NCI-H1092 (cell line): Measurements from ENCODE around the gene ACP1.

Source experiments
- DNase-seq: peaks from one replicate; lab custom pipeline; 2025; lab: John Stamatoyannopoulos, UW

ACP1 gene

DNA sequence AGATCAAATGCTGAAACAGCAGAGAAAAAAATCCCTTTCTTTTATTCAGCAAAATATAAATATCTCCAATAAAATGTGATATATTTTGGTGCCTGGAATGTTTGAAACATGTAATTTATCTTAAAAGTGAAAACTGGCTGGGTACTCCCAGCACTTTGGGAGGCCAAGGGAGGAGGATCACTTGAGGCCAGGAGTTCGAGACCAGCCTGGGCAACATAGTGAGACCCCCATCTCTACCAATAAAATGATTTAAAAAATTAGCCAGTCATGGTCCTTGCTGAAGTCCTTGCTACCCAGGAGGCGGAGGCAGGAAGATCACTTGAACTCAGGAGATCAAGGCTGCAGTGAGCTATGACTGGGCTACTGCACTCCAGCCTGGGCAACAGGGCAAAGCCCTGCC is 9.6 kb upstream of the ACP1 start:
- DNase-seq: no peak

DNA sequence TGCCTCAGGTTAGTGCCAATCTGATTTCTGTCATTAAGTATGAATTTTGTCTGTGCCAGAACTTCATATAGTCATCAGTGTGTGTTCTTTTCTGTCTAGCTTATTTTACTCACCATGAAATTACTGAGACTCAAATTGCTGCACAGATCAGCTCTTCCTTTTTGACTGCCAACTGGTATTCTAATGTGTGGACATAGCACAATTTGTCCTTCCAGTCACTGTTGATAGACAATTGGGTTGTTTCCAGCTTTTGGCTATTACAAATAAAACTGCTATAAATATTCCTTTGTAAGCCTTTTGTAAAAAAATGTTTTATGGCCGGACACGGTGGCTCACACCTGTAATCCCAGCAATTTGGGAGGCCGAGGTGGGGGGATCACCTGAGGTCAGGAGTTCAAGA is 8.7 kb upstream of the ACP1 start:
- DNase-seq: no peak

GRCh38 chr2:257429-257828 is 7.3 kb upstream of the ACP1 start:
- no peak for DNase-seq

DNA sequence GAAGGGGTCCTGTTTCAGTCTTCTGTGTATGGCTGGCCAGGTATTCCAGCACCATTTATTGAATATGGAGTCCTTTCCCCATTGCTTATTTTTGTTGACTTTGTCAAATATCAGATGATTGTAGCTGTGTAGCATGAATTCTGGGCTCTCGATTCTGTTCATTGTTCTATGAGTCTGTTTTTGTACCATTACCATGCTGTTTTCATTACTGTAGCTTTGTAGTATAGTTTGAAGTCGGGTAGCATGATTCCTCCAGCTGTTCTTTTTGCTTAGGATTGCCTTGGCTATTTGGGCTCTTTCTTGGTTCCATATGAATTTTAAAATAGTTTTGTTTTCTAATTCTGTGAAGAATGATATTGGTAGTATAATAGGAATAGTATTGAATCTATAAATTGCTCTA is 6.9 kb upstream of the ACP1 start:
- no peak for DNase-seq

- DNase-seq: no peak
Measured at GRCh38 chr2:258933-259332, 5.8 kb upstream of the ACP1 start.

DNA sequence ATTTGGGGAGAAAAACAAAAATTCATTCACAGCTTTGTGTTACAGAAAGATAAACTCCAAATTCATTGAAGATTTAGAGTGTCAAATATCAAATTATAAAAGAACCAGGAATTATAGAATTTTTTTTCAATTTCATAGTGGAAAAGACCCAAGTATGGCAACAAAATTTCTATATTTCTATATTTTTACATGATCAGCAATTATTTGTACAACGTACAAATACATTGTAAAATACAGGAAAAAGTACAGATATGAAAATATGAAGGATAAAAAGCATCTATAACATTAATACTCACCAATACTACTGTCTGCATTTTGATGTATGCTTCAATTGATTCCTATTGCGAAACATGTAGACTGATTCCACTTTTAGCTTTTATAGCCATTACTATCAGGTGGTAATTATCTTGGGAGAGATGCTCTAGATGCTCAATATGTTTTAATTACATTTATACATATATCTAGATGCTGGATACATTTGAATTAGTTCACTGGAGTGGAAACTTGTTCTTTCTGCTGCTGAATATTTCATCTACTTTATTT is 4.9 kb upstream of the ACP1 start:
- no peak for DNase-seq

- no peak for DNase-seq
Measured at GRCh38 chr2:260507-261161, 4.1 kb upstream of the ACP1 start.

DNA sequence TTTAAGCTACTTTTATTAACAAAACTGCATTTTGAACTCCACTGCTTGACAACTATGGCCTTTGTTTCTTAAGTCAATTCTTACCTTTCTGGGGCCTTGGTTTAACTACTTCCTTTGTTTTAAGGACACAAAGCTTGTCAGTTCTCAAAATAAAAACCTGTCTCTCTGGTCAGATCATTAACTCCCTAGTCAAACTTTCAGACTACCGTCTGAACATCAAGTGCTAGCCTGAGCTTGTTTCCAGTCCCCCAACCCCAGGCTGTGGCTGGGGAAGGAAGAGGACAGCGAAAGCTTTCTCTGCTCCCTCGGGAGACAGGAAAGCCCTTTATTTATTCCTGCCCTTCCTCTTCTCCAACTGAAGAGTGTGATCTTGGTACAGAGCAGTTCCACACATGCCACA is 2.6 kb upstream of the ACP1 start:
- DNase-seq: no peak

DNA sequence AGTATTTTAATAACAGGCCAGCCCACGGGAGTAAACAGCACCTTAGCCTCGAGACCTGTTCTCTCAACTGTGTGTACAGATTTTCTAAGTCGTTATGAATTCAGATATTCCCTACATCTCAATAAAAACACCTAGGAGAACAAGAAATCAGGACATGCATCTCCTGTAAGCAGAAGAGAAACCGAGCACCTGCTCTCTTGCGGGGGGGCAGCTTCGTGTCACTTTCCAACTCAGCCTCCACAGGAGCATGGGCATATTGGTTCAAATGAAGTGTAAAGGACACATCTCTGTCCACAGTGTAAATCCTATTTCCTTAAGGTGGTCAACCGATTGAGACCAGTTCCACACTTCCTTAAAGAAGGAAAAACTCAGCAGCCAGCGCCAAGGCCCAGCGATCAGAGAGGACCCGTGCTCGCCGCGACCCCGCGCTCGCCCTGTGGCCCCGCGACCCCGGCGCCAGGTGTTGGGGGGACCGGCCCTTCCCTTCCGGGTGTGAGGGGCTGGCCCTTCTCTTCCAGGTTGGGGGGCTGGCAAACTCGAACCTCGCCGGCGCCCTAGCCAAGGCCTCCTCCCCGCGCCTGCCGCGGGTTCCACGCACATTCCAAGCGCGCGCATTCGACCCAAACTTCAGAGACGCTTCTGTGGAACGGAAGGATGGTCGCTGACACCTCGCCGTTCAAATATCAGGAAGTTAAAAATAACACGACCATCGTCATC is 1.6 kb upstream of the ACP1 start:
- no peak for DNase-seq

DNA sequence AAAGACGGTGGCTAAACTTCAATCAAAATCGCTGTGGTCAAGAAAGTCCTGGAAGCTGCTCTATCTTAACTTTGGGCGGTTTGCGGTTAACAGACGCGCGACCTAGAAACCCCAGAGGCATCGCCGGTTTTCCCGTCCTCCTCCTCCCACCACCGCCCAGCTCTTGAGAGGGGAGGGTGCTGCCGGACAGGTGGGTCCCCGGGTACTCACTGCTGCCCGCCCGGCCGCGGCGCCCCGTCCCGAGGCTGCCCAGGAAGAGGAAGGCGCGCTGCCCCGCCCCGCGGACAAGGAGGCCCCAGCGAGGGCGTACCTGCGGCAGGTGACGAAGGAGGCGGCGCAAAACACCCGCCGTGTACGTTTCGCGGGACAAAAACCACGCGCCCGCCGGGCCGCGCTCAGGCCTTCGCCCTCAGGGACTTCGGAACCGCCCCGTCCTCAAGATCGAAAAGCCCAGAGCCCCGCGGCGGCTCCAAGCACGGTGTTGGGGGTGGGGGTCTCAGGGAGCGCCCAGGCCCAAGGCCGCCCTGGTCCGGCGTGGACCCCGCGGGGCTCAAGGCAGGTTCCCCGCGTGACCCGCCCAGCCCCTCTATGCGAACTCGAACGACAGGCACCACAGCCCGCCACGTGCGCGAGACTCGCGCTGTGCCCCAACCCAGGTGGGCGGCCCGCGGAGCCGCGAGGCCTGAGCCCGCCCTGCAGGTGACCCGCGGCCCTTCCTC is 814 bp upstream of the ACP1 start, which contains the start of gene SH3YL1:
SH3YL1 (minus strand) TSS at position 259 of the 719 bp plus-strand sequence; CDS start at position 211, 48 bp downstream.
- no peak for DNase-seq

- DNase-seq: no peak
Measured at GRCh38 chr2:268323-268722, 3.6 kb downstream of the ACP1 start.

DNA sequence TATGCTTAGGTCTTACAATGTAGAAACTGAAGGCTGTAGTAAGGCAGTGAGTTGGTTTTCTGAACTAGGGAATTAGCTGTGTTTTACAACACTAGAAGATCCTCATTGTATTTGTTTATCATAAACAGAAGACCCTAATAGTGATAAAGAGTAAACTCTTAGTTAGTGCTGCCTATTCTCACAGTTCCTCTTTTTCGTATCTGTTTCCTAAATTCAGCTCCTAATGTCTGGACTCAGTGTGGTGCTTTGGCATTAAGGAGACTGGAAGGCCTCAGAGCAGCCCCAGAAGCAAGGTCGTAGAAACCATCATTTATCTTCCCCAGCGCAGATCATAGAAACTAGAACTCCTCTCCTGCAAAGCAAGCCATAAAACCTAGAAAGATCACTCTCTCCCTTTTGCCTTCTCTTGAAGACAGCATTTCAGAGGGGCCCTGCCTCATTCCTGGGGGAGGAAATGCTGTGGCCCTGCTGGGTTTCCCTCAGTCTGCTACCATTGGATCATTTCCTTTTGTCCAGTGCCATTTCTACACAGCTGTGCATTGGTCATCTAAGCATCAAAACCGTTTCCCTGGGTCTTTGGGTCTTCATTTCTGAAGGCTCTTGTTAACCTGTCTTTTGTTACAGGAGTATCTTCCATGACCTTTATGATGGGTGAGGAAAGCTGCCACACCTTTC is 4.7 kb downstream of the ACP1 start:
- no peak for DNase-seq

DNA sequence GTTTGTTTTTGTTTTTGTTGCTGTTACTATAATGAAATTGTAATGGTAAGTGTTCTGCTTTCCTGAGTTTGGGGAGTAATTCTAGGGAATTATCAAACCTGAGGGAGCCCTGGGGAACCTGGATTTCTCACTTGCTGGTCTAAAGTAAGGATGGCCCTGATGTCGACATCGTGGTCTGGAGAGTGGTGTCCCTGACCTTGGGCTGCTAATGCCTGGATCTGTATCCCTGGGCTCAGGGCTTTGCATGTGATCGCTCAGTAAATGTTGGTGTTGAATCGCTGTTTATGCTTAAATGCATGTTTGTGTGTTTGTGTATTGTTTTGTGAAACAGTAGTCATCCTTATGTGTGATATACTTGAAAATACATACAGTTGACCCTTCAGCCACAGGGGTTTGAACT is 6.1 kb downstream of the ACP1 start:
- no peak for DNase-seq

GRCh38 chr2:271917-272316 is 7.2 kb downstream of the ACP1 start:
- DNase-seq: no peak

GRCh38 chr2:273333-273732 is 8.6 kb downstream of the ACP1 start:
- peak; percentile 2 for DNase-seq

DNA sequence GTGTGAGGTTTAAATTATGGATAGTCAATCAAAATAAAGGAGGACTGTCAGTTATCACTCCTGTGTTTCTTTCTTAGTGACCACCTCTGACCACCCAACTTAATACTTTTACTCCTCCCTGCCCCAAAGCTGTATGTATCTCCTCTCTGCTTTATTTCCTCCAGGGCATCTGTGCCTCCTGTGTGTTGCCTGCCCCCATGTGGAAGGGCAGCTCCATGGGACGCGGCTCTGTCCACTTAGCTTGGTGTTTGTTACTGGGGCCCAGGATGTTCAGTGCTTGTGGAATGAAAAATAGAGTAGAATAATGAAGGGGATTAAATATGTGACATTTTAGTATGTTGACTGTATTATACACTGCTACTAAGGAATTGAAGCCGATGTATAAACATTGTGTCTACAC is 9.8 kb downstream of the ACP1 start:
- no peak for DNase-seq

- DNase-seq: no peak
Measured at GRCh38 chr2:275466-275865, 10.7 kb downstream of the ACP1 start.

DNA sequence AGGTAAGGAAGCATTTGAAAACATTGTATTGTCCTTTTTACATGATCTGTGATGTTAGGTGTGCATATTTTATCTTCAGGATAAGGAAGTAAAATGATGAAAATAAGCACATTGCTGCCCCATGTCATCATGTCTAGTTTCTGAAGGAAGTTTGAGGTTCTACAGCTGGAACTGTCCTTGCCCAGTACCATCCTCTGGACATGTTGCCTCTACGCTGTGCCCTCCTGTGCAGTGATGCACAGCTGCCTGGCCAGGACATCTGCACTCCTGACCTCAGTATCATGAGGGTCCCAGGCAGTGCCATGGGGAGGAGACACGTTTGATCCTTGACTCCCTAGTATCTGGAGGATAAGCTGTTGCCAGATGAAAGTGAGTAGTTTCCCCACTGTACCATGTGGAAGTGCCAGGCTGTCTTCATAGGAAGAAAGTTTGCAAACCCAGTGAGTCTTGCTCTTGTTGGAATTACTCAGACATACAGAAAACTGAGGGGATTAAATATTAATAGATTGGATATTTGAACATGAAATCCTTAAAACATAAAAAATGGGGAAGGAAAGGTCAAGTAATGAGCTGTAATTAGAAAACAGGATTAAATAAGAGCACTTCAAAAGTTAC is 13.7 kb downstream of the ACP1 start:
- no peak for DNase-seq

- no peak for DNase-seq
Measured at GRCh38 chr2:278927-279320, 14.2 kb downstream of the ACP1 start.

GRCh38 chr2:279366-279765 is 14.6 kb downstream of the ACP1 start:
- no peak for DNase-seq

DNA sequence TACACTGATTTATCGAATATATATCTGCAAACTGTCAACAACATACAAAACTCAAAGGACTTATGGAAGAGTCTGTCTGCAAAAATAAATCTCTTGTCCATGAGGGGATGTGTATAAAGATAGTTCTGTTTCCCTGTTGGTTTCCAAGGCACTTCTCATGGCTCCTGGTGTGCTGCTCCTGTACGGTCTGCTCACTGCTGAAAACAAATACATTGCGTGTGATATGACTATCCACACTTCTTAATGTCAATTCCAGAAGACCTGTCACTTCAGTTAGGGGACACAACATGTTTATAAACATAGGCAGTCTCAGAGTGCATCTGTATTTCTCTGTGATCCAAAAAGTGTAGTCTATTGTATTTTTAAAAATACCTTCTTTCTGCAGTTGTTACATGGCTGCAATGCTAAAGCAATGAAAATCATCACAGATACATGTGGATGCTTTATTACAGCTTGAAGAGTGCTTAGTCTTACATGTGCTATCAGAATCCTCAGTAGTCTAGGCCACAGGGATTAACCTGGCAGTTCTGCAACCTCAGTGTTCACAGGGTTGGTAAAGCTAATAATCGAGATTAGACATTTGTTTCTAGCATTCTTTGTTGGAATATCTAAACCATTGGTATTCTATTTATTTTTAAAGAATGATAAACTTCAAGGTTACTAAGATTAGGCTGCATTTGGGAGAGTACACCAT is 15.4 kb downstream of the ACP1 start:
- DNase-seq: no peak
